B cell (primary cell): ENCODE results near the gene TMEM185B. TPM values are rescaled to one million over a fixed set of nuclear protein-coding genes. Genes with fewer than 3 reads are reported as not detected.

Experiments
- ATAC-seq: fragments of 200-7000 bp; cut with Tn5 transposase; one replicate; pipeline ENCODE4 v1.10.0; 2021; ENCODE audit warnings: low read depth, mild to moderate bottlenecking, moderate number of reproducible peaks, moderate library complexity
- CTCF ChIA-PET: fragments of 350-600 bp; sonication (Branson Sonifier 250); formaldehyde crosslinking; loops from one replicate; lab custom pipeline; 2021; ENCODE audit warnings: antibody characterized with exemption, inconsistent platforms; lab: Charles Lee
- POLR2A ChIA-PET: fragments of 350-600 bp; sonication (Branson Sonifier 250); formaldehyde crosslinking; loops from one replicate; lab custom pipeline; 2021; ENCODE audit warnings: antibody characterized with exemption; lab: Charles Lee
- DNase-seq: peaks from one replicate; pipeline ENCODE4 v3.0.0; 2013
- H2AFZ ChIP-seq: 2 replicates; pipeline ENCODE4 v1.6.1; 2012; ENCODE audit warnings: mild to moderate bottlenecking, low read depth, low read length; ENCODE audit not compliant: insufficient read depth, poor library complexity, severe bottlenecking
- H3K27ac ChIP-seq, 2 donors: 1 replicate in 1 of 2; 2 replicates in 1 of 2; pipeline ENCODE4 v1.5.1; 2012 to 2013; ENCODE audit warnings: low read length in 2 of 2, mild to moderate bottlenecking in 2 of 2, moderate library complexity in 1 of 2
- H3K27me3 ChIP-seq, 4 experiments: fragments of 200-600 bp in 1 of 4; sonication (generic) in 1 of 4; replicated peaks in 1 of 4; 1 replicate in 2 of 4; 2 replicates in 2 of 4; pipeline versions ENCODE4 v1.6.1 to v1.7.0; 2013 to 2016; ENCODE audit warnings: low read length in 3 of 4, mild to moderate bottlenecking in 2 of 4, mixed read lengths in 1 of 4, moderate library complexity in 1 of 4; ENCODE audit not compliant: insufficient read depth in 4 of 4, control insufficient read depth in 3 of 4; ENCODE audit errors: control extremely low read depth in 1 of 4
- H3K36me3 ChIP-seq, 2 experiments: replicated peaks in 1 of 2; 1 replicate in 1 of 2; 2 replicates in 1 of 2; pipeline versions ENCODE4 v1.6.1 to v1.7.1; 2013; ENCODE audit warnings: low read length in 1 of 2; ENCODE audit not compliant: insufficient read depth in 2 of 2, control insufficient read depth in 1 of 2; ENCODE audit errors: control extremely low read depth in 1 of 2, extremely low read depth in 1 of 2
- H3K4me1 ChIP-seq, 2 donors: fragments of 200-600 bp in 1 of 2; sonication (generic) in 1 of 2; 1 replicate in 1 of 2; 2 replicates in 1 of 2; pipeline versions ENCODE4 v1.5.1 to v1.6.1; 2013 to 2017; ENCODE audit warnings: low read length in 2 of 2; ENCODE audit not compliant: control insufficient read depth in 2 of 2, insufficient read depth in 2 of 2
- H3K4me2 ChIP-seq: replicated peaks from 2 replicates; pipeline ENCODE3; 2012; ENCODE audit warnings: mild to moderate bottlenecking, low read depth, low read length; ENCODE audit not compliant: poor library complexity, severe bottlenecking
- H3K4me3 ChIP-seq, 5 experiments: fragments of 200-600 bp in 1 of 5; sonication (generic) in 1 of 5; 1 replicate in 3 of 5; 2 replicates in 2 of 5; pipeline versions ENCODE4 v1.5.1 to v1.7.0; 2011 to 2016; ENCODE audit warnings: low read length in 4 of 5, mild to moderate bottlenecking in 4 of 5, low read depth in 2 of 5, control low read depth in 1 of 5, moderate library complexity in 1 of 5; ENCODE audit not compliant: insufficient read depth in 1 of 5; ENCODE audit errors: control extremely low read depth in 1 of 5, extremely low read depth in 1 of 5
- H3K79me2 ChIP-seq: fragments of 200-600 bp; sonication (generic); one replicate; pipeline ENCODE4 v1.6.0; 2016; ENCODE audit warnings: low read length; ENCODE audit not compliant: control insufficient read depth, insufficient read depth
- H3K9ac ChIP-seq: fragments of 200-600 bp; sonication (generic); 2 replicates; pipeline ENCODE4 v1.6.1; 2017; ENCODE audit warnings: mild to moderate bottlenecking, low read length, moderate library complexity
- H3K9me3 ChIP-seq, 3 donors: one replicate each; pipeline versions ENCODE4 v1.6.1 to v1.7.1; 2013; ENCODE audit warnings: low read length in 2 of 3; ENCODE audit not compliant: control insufficient read depth in 2 of 3, insufficient read depth in 1 of 3; ENCODE audit errors: control extremely low read depth in 1 of 3
- H4K20me1 ChIP-seq: 2 replicates; pipeline ENCODE4 v1.6.0; 2012; ENCODE audit warnings: mild to moderate bottlenecking, low read length; ENCODE audit not compliant: insufficient read depth, control insufficient read depth, poor library complexity, severe bottlenecking
- H3K27ac Mint-ChIP-seq: one replicate; pipeline ENCODE4 v1.8.0; 2021; ENCODE audit warnings: mixed read lengths
- H3K27me3 Mint-ChIP-seq: one replicate; pipeline ENCODE4 v1.8.0; 2021; ENCODE audit warnings: mixed read lengths
- H3K4me1 Mint-ChIP-seq: one replicate; pipeline ENCODE4 v1.8.0; 2021; ENCODE audit warnings: mixed read lengths
- H3K4me3 Mint-ChIP-seq: one replicate; pipeline ENCODE4 v1.8.0; 2021; ENCODE audit warnings: mixed read lengths
- H3K9me3 Mint-ChIP-seq: one replicate; pipeline ENCODE4 v1.8.0; 2022; ENCODE audit warnings: mixed read lengths; ENCODE audit not compliant: insufficient read depth
- CTCF ChIP-seq: fragments of 200-600 bp; IDR thresholded peaks from one replicate; pipeline ENCODE4 v1.8.0; 2022; ENCODE audit warnings: antibody characterized with exemption, mild to moderate bottlenecking
- EZH2 ChIP-seq: IDR thresholded peaks from 2 replicates; pipeline ENCODE4 v1.6.1; 2012; ENCODE audit warnings: borderline replicate concordance, low read depth, mild to moderate bottlenecking, moderate library complexity, low read length; ENCODE audit not compliant: insufficient read depth, poor library complexity, severe bottlenecking
- WGBS: methylation state at CpG from one replicate; pipeline ENCODE4 v1.1.5; 2013; ENCODE audit warnings: missing lambda C conversion rate; ENCODE audit not compliant: insufficient coverage; 5-methylcytosine and 5-hydroxymethylcytosine counted together
- intact Hi-C: fragments of 100-400 bp; cut with micrococcal nuclease; formaldehyde crosslinking; loops from one replicate; pipeline ENCODE4 v1.10.0; 2022
- polyA plus RNA-seq: library from polyadenylated mRNA; depleted of rRNA; stranded (reverse); fragments of >200 nt; gene quantifications from 2 replicates; pipeline ENCODE4 v1.2.3, GENCODE V29; 2012
- total RNA-seq, 2 donors: library from RNA; stranded (reverse); fragments of 120-200 nt in 1 of 2; gene quantifications; 1 replicate in 1 of 2; 2 replicates in 1 of 2; pipeline versions ENCODE4 v1.2.3 to v1.2.4, GENCODE V29; 2013 to 2022

The TMEM185B gene
- total and polyA plus RNA-seq, 2 donors (not counting 1 experiment from before 2014, with no cell fraction given) = 29.6 to 36.4 TPM

GRCh38 chr2:120218181-120218580 lies 5.0 kb downstream of the TMEM185B start:
- 95% methylated on average over 4 of the region's 5 CpGs for WGBS
- H3K36me3 ChIP-seq = peaks cover 1 to 20% of the 10 kb centered on the region in 2 experiments
- H3K27ac ChIP-seq = no peak overlapping the region
- H3K9me3 ChIP-seq = peaks cover 0 to 17% (median 2%) of the 10 kb centered on the region in 3 donors
- H3K4me3 ChIP-seq = no peak overlapping the region
- H3K4me1 ChIP-seq = peaks cover 17 to 23% of the 10 kb centered on the region in 2 donors
- Mint-ChIP-seq H3K27ac (no peak overlapping the region), H3K27me3 (no peaks in the 10 kb centered on the region), H3K9me3 (no peaks in the 10 kb centered on the region), H3K4me3 (no peak overlapping the region), H3K4me1 (peaks cover 34% of the 10 kb centered on the region)
- DNase-seq (no peak), ATAC-seq (no peak)
- intact Hi-C loops = no loop called here
- H3K9ac ChIP-seq = no peak overlapping the region
- POLR2A ChIA-PET = no interaction called here
- no peak overlapping the region for H3K4me2 ChIP-seq
- peaks cover 30% of the 10 kb centered on the region for H3K79me2 ChIP-seq
- CTCF ChIA-PET = interaction anchor here (6.1 kb wide), 1 partner anchor 42 kb away, joined by 34 read pairs; no protein-coding TSS in a partner anchor
- TF ChIP-seq EZH2 = no peak
- TF ChIP-seq CTCF = no peak
- no peaks in the 10 kb centered on the region for H3K27me3 ChIP-seq
- H2AFZ ChIP-seq = no peak overlapping the region
- H4K20me1 ChIP-seq = peaks cover 30% of the 10 kb centered on the region

GRCh38 chr2:120210270-120210693 lies 12.9 kb downstream of the TMEM185B start:
- intact Hi-C loops = no loop called here
- ATAC-seq = no peak
- no peak overlapping the region for H3K27ac Mint-ChIP-seq

More at GRCh38 chr2:120210270-120210693, 12.9 kb downstream of the TMEM185B start:
- ChIA-PET POLR2A (no interaction called here), CTCF (no interaction called here)
- peaks cover 4 to 7% of the 10 kb centered on the region in 2 donors for H3K4me1 ChIP-seq
- H3K9me3 ChIP-seq = peaks cover 0 to 3% (median 0%) of the 10 kb centered on the region in 3 donors
- 33% methylated on average over 7 of the region's 10 CpGs for WGBS
- Mint-ChIP-seq H3K9me3 (no peaks in the 10 kb centered on the region), H3K4me1 (peaks cover 5% of the 10 kb centered on the region), H3K4me3 (no peak overlapping the region), H3K27me3 (no peaks in the 10 kb centered on the region)
- H3K27ac ChIP-seq = peak overlapping the region in 1 of 2 donors; percentile 23
- DNase-seq = no peak
- H3K4me2 ChIP-seq = no peak overlapping the region
- H3K4me3 ChIP-seq = no peak overlapping the region
- H3K9ac ChIP-seq = no peak overlapping the region
- H3K27me3 ChIP-seq = no peaks in the 10 kb centered on the region
- H3K79me2 ChIP-seq = no peaks in the 10 kb centered on the region
- TF ChIP-seq EZH2 (no peak), CTCF (no peak)
- no peaks in the 10 kb centered on the region for H4K20me1 ChIP-seq
- H3K36me3 ChIP-seq = no peaks in the 10 kb centered on the region
- H2AFZ ChIP-seq = no peak overlapping the region
